ENCODE results near the gene NUDCD3.

DNA sequence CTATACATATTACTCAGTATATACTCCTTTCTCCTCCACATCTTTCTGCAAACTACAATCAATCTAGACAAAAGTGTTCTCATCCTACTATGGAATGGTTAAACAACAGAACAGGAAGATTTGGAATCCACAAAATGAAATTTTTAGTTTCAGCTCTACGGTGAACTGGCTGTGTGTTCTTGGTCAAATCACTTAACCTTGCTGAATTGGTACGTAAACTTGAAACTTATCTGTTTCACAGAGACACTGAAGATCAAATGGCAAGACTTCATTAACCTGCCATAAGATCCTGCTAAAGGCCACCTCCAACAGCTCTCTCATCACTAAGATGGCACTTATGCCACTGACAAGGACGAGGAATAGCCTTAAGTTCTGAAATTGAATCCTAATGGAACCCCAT, 1.5 kb downstream of the NUDCD3 start:
- TF ChIP-seq, protein P1, sequence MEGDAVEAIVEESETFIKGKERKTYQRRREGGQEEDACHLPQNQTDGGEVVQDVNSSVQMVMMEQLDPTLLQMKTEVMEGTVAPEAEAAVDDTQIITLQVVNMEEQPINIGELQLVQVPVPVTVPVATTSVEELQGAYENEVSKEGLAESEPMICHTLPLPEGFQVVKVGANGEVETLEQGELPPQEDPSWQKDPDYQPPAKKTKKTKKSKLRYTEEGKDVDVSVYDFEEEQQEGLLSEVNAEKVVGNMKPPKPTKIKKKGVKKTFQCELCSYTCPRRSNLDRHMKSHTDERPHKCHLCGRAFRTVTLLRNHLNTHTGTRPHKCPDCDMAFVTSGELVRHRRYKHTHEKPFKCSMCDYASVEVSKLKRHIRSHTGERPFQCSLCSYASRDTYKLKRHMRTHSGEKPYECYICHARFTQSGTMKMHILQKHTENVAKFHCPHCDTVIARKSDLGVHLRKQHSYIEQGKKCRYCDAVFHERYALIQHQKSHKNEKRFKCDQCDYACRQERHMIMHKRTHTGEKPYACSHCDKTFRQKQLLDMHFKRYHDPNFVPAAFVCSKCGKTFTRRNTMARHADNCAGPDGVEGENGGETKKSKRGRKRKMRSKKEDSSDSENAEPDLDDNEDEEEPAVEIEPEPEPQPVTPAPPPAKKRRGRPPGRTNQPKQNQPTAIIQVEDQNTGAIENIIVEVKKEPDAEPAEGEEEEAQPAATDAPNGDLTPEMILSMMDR (IDR thresholded peaks at IDR 0.05): no peak
- TF ChIP-seq ZFX (IDR thresholded peaks at IDR 0.05; ENCODE audit: borderline replicate concordance): no peak
